ENCODE data around the gene CCL25. TPM values are rescaled to one million over a fixed set of nuclear protein-coding genes. Genes with fewer than 3 reads are reported as not detected.

The CCL25 gene
- total and polyA plus RNA-seq, 2 of the 13 experiments (the other 11 are each of a cell fraction or from before 2014, with no cell fraction given) = not detected

GRCh38 chr19:8017808-8018207 is 34.8 kb upstream of the CCL25 start (continued):
- TF ChIP-seq ZBTB40 (IDR thresholded peaks at IDR 0.05) (no peak), ZBTB40 (CRISPR knock-in tag; IDR thresholded peaks at IDR 0.05) (peak; percentile 66; the same call in 1 of the 2 replicates), ZNF562 (CRISPR knock-in tag; IDR thresholded peaks at IDR 0.05; ENCODE audit: borderline replicate concordance) (no peak), ZFP37 (CRISPR knock-in tag; IDR thresholded peaks at IDR 0.05; ENCODE audit: borderline replicate concordance) (no peak), HNRNPUL1 (IDR thresholded peaks at IDR 0.05; ENCODE audit: low read depth, low read length) (no peak), ZNF496 (CRISPR knock-in tag; IDR thresholded peaks at IDR 0.05; ENCODE audit: insufficient replicate concordance) (no peak), THAP11 (CRISPR knock-in tag; IDR thresholded peaks at IDR 0.05) (0 out of 2 replicates have a peak, but pooled peaks have one; percentile 15), ETS1 (CRISPR knock-in tag; IDR thresholded peaks at IDR 0.05) (no peak), FOXA3 (CRISPR knock-in tag; IDR thresholded peaks at IDR 0.05) (0 out of 2 replicates have a peak, but pooled peaks have one; percentile 30), ZNF414 (CRISPR knock-in tag; IDR thresholded peaks at IDR 0.05) (no peak), MTA3 (CRISPR knock-in tag; IDR thresholded peaks at IDR 0.05) (no peak), MED8 (CRISPR knock-in tag; IDR thresholded peaks at IDR 0.05; ENCODE audit: insufficient replicate concordance) (no peak), PRPF4 (IDR thresholded peaks at IDR 0.05; ENCODE audit: low read depth, low read length, poor library complexity, severe bottlenecking) (no peak), FOXC1 (CRISPR knock-in tag; IDR thresholded peaks at IDR 0.05; ENCODE audit: borderline replicate concordance) (no peak), CBX2 (IDR thresholded peaks at IDR 0.05; ENCODE audit: low read depth, low read length) (no peak), CBX2 (CRISPR knock-in tag; IDR thresholded peaks at IDR 0.05; ENCODE audit: low read depth) (no peak), ZFX (CRISPR knock-in tag; IDR thresholded peaks at IDR 0.05; ENCODE audit: low read depth) (no peak), XRCC5 (optimal IDR thresholded peaks at IDR 0.05; ENCODE audit: low read length) (peak; percentile 37), MAZ (IDR thresholded peaks at IDR 0.05; ENCODE audit: borderline replicate concordance, low read depth, low read length) (no peak), MAZ (CRISPR knock-in tag; IDR thresholded peaks at IDR 0.05; ENCODE audit: low read depth) (0 out of 2 replicates have a peak, but pooled peaks have one; percentile 22), U2AF2 (IDR thresholded peaks at IDR 0.05; ENCODE audit: low read depth, low read length) (no peak)

All from HepG2 (cell line).